HFFc6 (cell line): Measurements from ENCODE around the gene RBM20. TPM values are rescaled to one million over a fixed set of nuclear protein-coding genes. Genes with fewer than 3 reads are reported as not detected.

ENCODE experiments used
- DNase-seq: peaks from one replicate; pipeline ENCODE4 v3.0.0-alpha.2; 2018
- H3K27ac Mint-ChIP-seq: 2 replicates; pipeline ENCODE4 v1.8.0; 2020; ENCODE audit warnings: mild to moderate bottlenecking, mixed read lengths
- H3K27me3 Mint-ChIP-seq: 2 replicates; pipeline ENCODE4 v1.8.0; 2021; ENCODE audit warnings: mild to moderate bottlenecking, moderate library complexity, mixed read lengths; ENCODE audit not compliant: insufficient read depth
- H3K36me3 Mint-ChIP-seq: 2 replicates; pipeline ENCODE4 v1.8.0; 2021; ENCODE audit warnings: low read depth, mixed read lengths
- H3K4me1 Mint-ChIP-seq: 2 replicates; pipeline ENCODE4 v1.8.0; 2020; ENCODE audit warnings: low read depth, mixed read lengths
- H3K4me3 Mint-ChIP-seq: 2 replicates; pipeline ENCODE4 v1.8.0; 2020; ENCODE audit warnings: mild to moderate bottlenecking, moderate library complexity, mixed read lengths
- H3K9me3 Mint-ChIP-seq: 2 replicates; pipeline ENCODE4 v1.8.0; 2020; ENCODE audit warnings: mild to moderate bottlenecking, mixed read lengths
- total RNA-seq, 6 experiments: library from RNA; stranded (reverse); fragmentation: NEBNext Ultra II Directional; extraction: Animal tissue kit (Norgen Biotek cat#: 25700); gene quantifications; 2 replicates in 1 of 6; 3 replicates in 5 of 6; pipeline ENCODE4 v1.2.3, GENCODE V29; 2021
- TF ChIP-seq, protein P1 (sequence below): fragments of 200-600 bp; sonication (generic); IDR thresholded peaks from 2 replicates; pipeline ENCODE4 v1.5.0; 2021; ENCODE audit warnings: antibody characterized with exemption, mild to moderate bottlenecking

Gene RBM20
- total RNA-seq, 6 experiments from 2014 or later = not detected

DNA sequence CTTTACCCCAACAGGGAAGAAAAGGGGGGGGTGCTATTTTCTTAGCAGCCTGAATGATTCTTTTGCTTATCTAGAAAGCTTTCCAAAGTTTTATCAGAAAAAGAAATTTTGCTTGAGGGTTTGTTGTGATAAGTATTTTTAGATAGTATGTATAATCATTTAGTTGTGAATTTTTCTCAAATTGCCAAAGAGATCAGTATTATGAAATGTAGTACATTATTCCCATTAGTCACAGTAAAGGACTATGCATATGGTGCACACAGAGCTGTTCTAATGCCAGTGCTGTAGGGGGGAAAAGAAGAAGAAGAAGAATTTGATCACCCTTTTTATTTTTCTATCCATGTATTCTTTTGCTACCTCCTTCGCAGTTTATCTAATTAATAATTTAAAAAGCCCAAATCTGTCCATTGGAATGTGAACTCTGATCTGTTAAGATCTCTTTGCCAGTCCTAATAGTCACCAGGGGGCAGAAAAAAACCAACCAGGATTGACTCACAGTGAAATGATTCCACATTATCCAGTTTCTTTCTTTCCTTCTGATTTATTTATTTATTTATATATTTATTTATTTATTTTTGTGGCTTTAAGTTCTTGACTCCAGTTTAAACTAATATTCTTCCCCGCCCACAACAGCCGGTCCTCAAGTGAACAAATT is 4.7 kb downstream of the RBM20 start:
- H3K4me3 Mint-ChIP-seq = no peak overlapping the region
- peaks cover 42% of the 10 kb centered on the region for H3K4me1 Mint-ChIP-seq
- no peaks in the 10 kb centered on the region for H3K36me3 Mint-ChIP-seq
- peaks cover 30% of the 10 kb centered on the region for H3K27me3 Mint-ChIP-seq
- H3K9me3 Mint-ChIP-seq = no peaks in the 10 kb centered on the region
- no peak overlapping the region for H3K27ac Mint-ChIP-seq
- TF ChIP-seq, protein P1, sequence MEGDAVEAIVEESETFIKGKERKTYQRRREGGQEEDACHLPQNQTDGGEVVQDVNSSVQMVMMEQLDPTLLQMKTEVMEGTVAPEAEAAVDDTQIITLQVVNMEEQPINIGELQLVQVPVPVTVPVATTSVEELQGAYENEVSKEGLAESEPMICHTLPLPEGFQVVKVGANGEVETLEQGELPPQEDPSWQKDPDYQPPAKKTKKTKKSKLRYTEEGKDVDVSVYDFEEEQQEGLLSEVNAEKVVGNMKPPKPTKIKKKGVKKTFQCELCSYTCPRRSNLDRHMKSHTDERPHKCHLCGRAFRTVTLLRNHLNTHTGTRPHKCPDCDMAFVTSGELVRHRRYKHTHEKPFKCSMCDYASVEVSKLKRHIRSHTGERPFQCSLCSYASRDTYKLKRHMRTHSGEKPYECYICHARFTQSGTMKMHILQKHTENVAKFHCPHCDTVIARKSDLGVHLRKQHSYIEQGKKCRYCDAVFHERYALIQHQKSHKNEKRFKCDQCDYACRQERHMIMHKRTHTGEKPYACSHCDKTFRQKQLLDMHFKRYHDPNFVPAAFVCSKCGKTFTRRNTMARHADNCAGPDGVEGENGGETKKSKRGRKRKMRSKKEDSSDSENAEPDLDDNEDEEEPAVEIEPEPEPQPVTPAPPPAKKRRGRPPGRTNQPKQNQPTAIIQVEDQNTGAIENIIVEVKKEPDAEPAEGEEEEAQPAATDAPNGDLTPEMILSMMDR = peak; percentile 34
- DNase-seq = no peak

DNA sequence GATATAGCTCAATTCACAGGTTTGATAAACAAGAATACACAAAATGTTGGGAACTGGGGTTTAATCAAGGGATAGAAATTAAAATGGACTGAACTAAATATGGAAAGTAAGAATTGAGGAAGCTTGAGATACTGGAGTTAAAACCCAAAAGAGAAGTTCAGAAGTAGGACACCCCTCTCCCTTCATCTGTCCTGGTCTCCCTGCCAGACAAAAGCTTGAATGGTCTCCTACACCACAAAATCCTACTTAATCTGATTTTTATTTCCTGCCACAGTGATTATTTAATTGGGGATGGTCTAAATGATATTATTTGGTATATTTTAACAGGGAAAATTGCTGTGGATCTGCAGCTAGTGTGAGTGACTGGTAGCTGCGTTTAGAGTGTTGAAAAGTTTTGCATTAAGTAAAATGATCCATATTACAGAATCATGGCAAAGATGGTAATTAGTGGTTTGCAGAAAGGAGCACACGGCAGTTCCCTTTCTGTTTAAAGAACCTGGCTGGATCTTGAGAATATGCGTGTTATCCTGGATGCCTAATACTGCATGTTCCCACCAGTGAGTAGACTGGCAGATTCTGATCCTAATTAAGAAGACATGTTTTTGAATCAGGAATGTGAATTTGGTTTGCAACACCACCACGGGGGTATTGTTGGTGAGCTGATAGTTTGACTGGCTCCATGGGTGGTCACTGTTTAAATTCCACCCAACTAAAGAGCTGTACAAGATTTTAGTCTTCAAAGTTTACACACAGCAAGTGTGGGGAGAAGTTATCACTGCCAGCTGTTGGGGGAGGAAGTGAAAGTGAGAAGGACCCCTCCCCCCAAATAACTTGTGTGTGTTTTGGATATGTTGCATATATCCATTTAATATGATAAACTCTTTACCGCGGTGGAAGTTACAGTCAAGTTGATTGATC is 5.5 kb downstream of the RBM20 start:
- no peaks in the 10 kb centered on the region for H3K9me3 Mint-ChIP-seq
- H3K27me3 Mint-ChIP-seq = peaks cover 32% of the 10 kb centered on the region
- DNase-seq = no peak
- H3K36me3 Mint-ChIP-seq = no peaks in the 10 kb centered on the region
- H3K4me3 Mint-ChIP-seq = no peak overlapping the region
- H3K27ac Mint-ChIP-seq = no peak overlapping the region
- H3K4me1 Mint-ChIP-seq = peaks cover 42% of the 10 kb centered on the region
- TF ChIP-seq, protein P1 = no peak

DNA sequence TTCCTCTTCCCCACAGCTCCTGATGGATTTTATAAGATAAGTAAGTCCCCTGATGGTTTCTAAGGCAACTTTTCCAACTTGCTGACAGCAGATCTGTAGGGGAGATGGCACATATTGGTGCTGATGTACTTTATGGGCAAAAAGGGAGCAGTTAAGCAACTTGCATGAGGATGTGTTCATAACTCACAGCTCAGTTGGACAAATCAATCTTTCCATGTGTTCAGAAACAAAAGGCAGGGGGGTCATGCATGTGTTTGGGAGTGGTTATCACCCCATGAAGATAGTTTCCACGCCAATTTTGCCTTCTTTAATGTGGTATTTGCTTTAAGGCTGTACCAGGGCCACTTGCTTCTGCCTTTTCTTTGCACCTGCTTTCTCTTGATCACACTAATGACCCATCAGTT is 6.1 kb downstream of the RBM20 start:
- no peak overlapping the region for H3K27ac Mint-ChIP-seq
- H3K4me3 Mint-ChIP-seq = no peak overlapping the region
- TF ChIP-seq, protein P1 = no peak
- H3K4me1 Mint-ChIP-seq = peaks cover 46% of the 10 kb centered on the region
- peaks cover 28% of the 10 kb centered on the region for H3K27me3 Mint-ChIP-seq
- DNase-seq = no peak
- H3K9me3 Mint-ChIP-seq = no peaks in the 10 kb centered on the region
- H3K36me3 Mint-ChIP-seq = no peaks in the 10 kb centered on the region

DNA sequence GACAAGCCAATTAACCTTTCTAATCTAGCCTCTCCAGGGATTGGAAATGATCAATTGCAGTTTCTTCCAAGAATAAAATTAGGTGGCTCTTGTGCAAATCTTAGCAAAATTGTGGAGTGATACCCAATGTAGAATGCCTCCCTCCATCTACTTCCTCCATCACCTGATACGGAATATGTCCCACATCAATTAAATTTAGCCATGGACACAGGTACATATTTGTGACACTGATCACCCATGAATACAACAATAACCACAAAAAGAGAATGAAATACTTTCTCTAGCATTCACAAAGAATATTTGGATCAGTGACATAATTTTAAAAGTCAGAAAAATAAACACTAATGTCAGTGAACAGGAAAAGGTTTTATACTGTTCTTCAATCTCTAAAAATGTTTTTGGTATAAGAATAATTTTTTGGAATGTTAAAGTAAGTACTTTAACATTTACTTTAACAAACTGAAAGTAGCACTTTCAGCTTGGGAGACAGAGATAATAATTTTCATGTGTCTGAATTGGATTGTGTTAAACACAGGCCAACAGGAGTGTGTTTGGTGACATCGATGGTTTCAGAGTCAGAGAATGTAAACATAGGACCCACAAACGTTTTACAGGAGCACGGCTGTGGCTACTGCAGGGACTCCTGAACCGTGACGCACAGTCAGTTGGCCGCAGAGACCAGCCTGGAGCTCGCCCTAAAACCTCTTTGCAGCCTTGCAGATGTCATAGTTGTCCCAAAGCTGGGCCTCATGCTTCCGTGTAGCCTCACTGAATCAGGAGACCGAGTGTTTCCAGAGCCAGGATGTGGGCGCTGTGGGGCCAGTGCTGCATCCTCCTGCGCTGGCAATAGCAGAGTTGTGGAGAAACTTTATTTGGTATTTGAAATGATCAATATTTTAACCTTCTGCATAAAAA is 7.2 kb downstream of the RBM20 start:
- TF ChIP-seq, protein P1 = no peak; the same call in 1 of the 2 replicates
- no peaks in the 10 kb centered on the region for H3K9me3 Mint-ChIP-seq
- peak overlapping the region; percentile 80 for H3K4me3 Mint-ChIP-seq
- DNase-seq = peak; percentile 87
- peak overlapping the region; percentile 76 for H3K27ac Mint-ChIP-seq
- peaks cover 24% of the 10 kb centered on the region for H3K27me3 Mint-ChIP-seq
- no peaks in the 10 kb centered on the region for H3K36me3 Mint-ChIP-seq
- peaks cover 49% of the 10 kb centered on the region for H3K4me1 Mint-ChIP-seq

DNA sequence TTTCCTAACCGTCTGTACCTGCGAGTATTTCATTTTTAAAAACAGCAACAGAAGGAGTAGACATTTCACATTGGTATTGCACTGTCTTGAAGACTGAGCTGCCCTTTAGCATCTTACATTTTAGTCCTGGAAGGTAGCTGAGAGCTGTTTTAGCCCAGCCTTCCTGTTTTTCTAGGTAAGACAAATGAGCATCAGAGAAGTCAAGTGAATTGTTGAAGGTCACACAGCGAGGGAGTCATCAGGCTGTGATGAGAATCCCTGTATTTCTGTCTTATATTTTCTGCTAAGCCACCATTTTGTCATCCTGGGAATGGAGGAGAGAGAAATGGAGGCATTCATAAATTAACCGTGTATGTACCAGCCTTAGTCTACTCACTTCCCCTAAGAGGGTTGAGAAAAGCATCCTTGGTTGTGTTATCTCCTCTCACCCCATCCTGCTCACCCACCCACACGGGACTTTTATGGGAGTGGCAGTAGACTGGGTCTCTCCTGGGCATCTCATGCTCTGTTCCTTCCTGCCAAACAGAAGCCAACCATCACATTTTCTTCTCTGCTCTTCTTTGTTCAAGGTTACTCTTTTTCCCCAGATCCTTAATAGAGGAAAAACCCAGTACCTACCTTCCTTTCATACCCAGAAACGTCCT is 8.5 kb downstream of the RBM20 start:
- TF ChIP-seq, protein P1 = no peak
- Mint-ChIP-seq H3K36me3 (no peaks in the 10 kb centered on the region), H3K4me1 (peaks cover 49% of the 10 kb centered on the region), H3K27ac (no peak overlapping the region), H3K27me3 (peaks cover 22% of the 10 kb centered on the region), H3K9me3 (no peaks in the 10 kb centered on the region), H3K4me3 (no peak overlapping the region; the same call in 1 of the 2 replicates)
- no peak for DNase-seq
